ENCODE results near the gene C14orf93.

- no peak for TF ChIP-seq POLR2A (IDR thresholded peaks at IDR 0.05)
- TF ChIP-seq CTCF (IDR thresholded peaks at IDR 0.05), result no peak
Measured at GRCh38 chr14:23047034-23047634, 37.2 kb upstream of the C14orf93 start.

Data from right lobe of liver (tissue), 4 donors.